GM18502 (cell line): ENCODE data around the gene ALKBH3.

Experiments used
- ATAC-seq: cut with Tn5 transposase; IDR thresholded peaks from one replicate; pipeline ENCODE4 v1.9.1; 2021; ENCODE audit warnings: mild to moderate bottlenecking; ENCODE audit not compliant: unreplicated experiment, poor library complexity

Gene ALKBH3

GRCh38 chr11:43880640-43881159, at the start of gene ALKBH3:
Gene ALKBH3 (plus strand): TSS chr11:43880831. CDS start chr11:43882653, 1,822 bp downstream.
- peak; percentile 100 for ATAC-seq

GRCh38 chr11:43830928-43831440, 49.6 kb upstream of the ALKBH3 start:
- no peak for ATAC-seq

- no peak for ATAC-seq
These were observed 48.1 kb upstream of the ALKBH3 start for GRCh38 chr11:43832536-43832935.

GRCh38 chr11:43833657-43834073, 47.0 kb upstream of the ALKBH3 start:
- ATAC-seq: no peak

GRCh38 chr11:43834286-43834685, 46.3 kb upstream of the ALKBH3 start:
- no peak for ATAC-seq

GRCh38 chr11:43835104-43835503, 45.5 kb upstream of the ALKBH3 start:
- ATAC-seq: no peak

- no peak for ATAC-seq
These were observed 42.8 kb upstream of the ALKBH3 start for GRCh38 chr11:43837879-43838278.

- no peak for ATAC-seq
These were observed 38.6 kb upstream of the ALKBH3 start for GRCh38 chr11:43842021-43842420.

GRCh38 chr11:43845816-43846215, 34.8 kb upstream of the ALKBH3 start:
- no peak for ATAC-seq

- ATAC-seq: peak; percentile 92
These were observed 28.5 kb upstream of the ALKBH3 start for GRCh38 chr11:43852057-43852636.

GRCh38 chr11:43853781-43854180, 26.9 kb upstream of the ALKBH3 start:
- ATAC-seq: no peak

- ATAC-seq: no peak
These were observed 23.6 kb upstream of the ALKBH3 start for GRCh38 chr11:43856993-43857392.

GRCh38 chr11:43861141-43861540, 19.5 kb upstream of the ALKBH3 start:
- ATAC-seq: no peak

- no peak for ATAC-seq
These were observed 14.1 kb upstream of the ALKBH3 start for GRCh38 chr11:43866520-43866919.

- no peak for ATAC-seq
These were observed 13.7 kb upstream of the ALKBH3 start for GRCh38 chr11:43866969-43867368.

GRCh38 chr11:43868852-43869567, 11.6 kb upstream of the ALKBH3 start:
- peak; percentile 100 for ATAC-seq

- no peak for ATAC-seq
These were observed 9.6 kb upstream of the ALKBH3 start for GRCh38 chr11:43871051-43871450.

GRCh38 chr11:43872995-43873394, 7.6 kb upstream of the ALKBH3 start:
- no peak for ATAC-seq

- ATAC-seq: no peak
These were observed 6.6 kb upstream of the ALKBH3 start for GRCh38 chr11:43874078-43874477.

GRCh38 chr11:43874738-43875137, 5.9 kb upstream of the ALKBH3 start:
- no peak for ATAC-seq

- ATAC-seq: no peak
These were observed 617 bp upstream of the ALKBH3 start for GRCh38 chr11:43879789-43880639.
